BLaER1 (cell line): Measurements from ENCODE around the gene COTL1.

Source experiments
- H3K27ac ChIP-seq: shearing (Covaris generic); formaldehyde crosslinking; 2 replicates; pipeline ENCODE4 v1.8.1; 2022
- H3K27me3 ChIP-seq: shearing (Covaris generic); formaldehyde crosslinking; 2 replicates; pipeline ENCODE4 v1.8.1; 2022
- H3K36me3 ChIP-seq: shearing (Covaris generic); formaldehyde crosslinking; 2 replicates; pipeline ENCODE4 v1.8.1; 2022
- H3K4me1 ChIP-seq: shearing (Covaris generic); formaldehyde crosslinking; 2 replicates; pipeline ENCODE4 v1.8.1; 2022
- H3K4me2 ChIP-seq: shearing (Covaris generic); formaldehyde crosslinking; 2 replicates; pipeline ENCODE4 v1.8.1; 2022
- H3K4me3 ChIP-seq: shearing (Covaris generic); formaldehyde crosslinking; 2 replicates; pipeline ENCODE4 v1.8.1; 2022
- H3K9ac ChIP-seq: shearing (Covaris generic); formaldehyde crosslinking; 2 replicates; pipeline ENCODE4 v1.8.1; 2022
- H3K9me3 ChIP-seq: shearing (Covaris generic); formaldehyde crosslinking; 2 replicates; pipeline ENCODE4 v1.8.1; 2022
- H4K20me1 ChIP-seq: shearing (Covaris generic); formaldehyde crosslinking; 2 replicates; pipeline ENCODE4 v1.8.1; 2022
- Cebpa-rat ChIP-seq: shearing (Covaris generic); IDR thresholded peaks from 2 replicates; pipeline ENCODE4 v1.8.1; 2022

COTL1 gene

GRCh38 chr16:84557504-84557903 is 60.4 kb downstream of the COTL1 start:
- H3K9me3 ChIP-seq: no peaks in the 10 kb centered on the region

GRCh38 chr16:84557059-84557458 is 60.8 kb downstream of the COTL1 start:
- no peak overlapping the region for H3K4me3 ChIP-seq
- peaks cover 38% of the 10 kb centered on the region for H3K4me1 ChIP-seq
- H4K20me1 ChIP-seq: no peaks in the 10 kb centered on the region
- H3K27me3 ChIP-seq: no peaks in the 10 kb centered on the region
- no peak overlapping the region for H3K4me2 ChIP-seq
- no peaks in the 10 kb centered on the region for H3K36me3 ChIP-seq
- no peak overlapping the region for H3K27ac ChIP-seq
- no peak overlapping the region for H3K9ac ChIP-seq
- no peaks in the 10 kb centered on the region for H3K9me3 ChIP-seq
- TF ChIP-seq Cebpa-rat: no peak

More at GRCh38 chr16:84557504-84557903, 60.4 kb downstream of the COTL1 start:
- H4K20me1 ChIP-seq: no peaks in the 10 kb centered on the region
- peaks cover 39% of the 10 kb centered on the region for H3K4me1 ChIP-seq
- no peak overlapping the region for H3K4me2 ChIP-seq
- H3K36me3 ChIP-seq: no peaks in the 10 kb centered on the region
- H3K27ac ChIP-seq: no peak overlapping the region
- no peak overlapping the region for H3K4me3 ChIP-seq
- H3K27me3 ChIP-seq: no peaks in the 10 kb centered on the region
- no peak overlapping the region for H3K9ac ChIP-seq
- no peak for TF ChIP-seq Cebpa-rat

GRCh38 chr16:84555418-84556196 is 62.3 kb downstream of the COTL1 start:
- H3K36me3 ChIP-seq: no peaks in the 10 kb centered on the region
- H3K4me2 ChIP-seq: peak overlapping the region; percentile 29; the same call in 1 of the 2 replicates
- no peaks in the 10 kb centered on the region for H3K27me3 ChIP-seq
- no peak overlapping the region for H3K4me3 ChIP-seq
- H3K27ac ChIP-seq: no peak overlapping the region
- peaks cover 33% of the 10 kb centered on the region for H3K4me1 ChIP-seq
- no peak overlapping the region for H3K9ac ChIP-seq
- no peaks in the 10 kb centered on the region for H3K9me3 ChIP-seq
- no peak for TF ChIP-seq Cebpa-rat
- H4K20me1 ChIP-seq: no peaks in the 10 kb centered on the region

- H3K4me3 ChIP-seq: no peak overlapping the region
- H3K9me3 ChIP-seq: no peaks in the 10 kb centered on the region
- H3K27me3 ChIP-seq: no peaks in the 10 kb centered on the region
- peaks cover 40% of the 10 kb centered on the region for H3K4me1 ChIP-seq
- H3K36me3 ChIP-seq: no peaks in the 10 kb centered on the region
- H4K20me1 ChIP-seq: no peaks in the 10 kb centered on the region
- H3K27ac ChIP-seq: no peak overlapping the region
- TF ChIP-seq Cebpa-rat: no peak
- H3K4me2 ChIP-seq: peak overlapping the region; percentile 73
- H3K9ac ChIP-seq: no peak overlapping the region
Measured at GRCh38 chr16:84554627-84555328, 63.1 kb downstream of the COTL1 start.

- Histone ChIP-seq H3K27me3 (no peaks in the 10 kb centered on the region), H3K27ac (no peak overlapping the region)
Measured at GRCh38 chr16:84553873-84554399, 63.9 kb downstream of the COTL1 start.

GRCh38 chr16:84552135-84552534 is 65.7 kb downstream of the COTL1 start:
- Histone ChIP-seq H3K4me1 (peaks cover 62% of the 10 kb centered on the region), H3K4me2 (no peak overlapping the region), H3K36me3 (no peaks in the 10 kb centered on the region), H3K27me3 (no peaks in the 10 kb centered on the region), H3K27ac (no peak overlapping the region), H3K4me3 (no peak overlapping the region), H4K20me1 (no peaks in the 10 kb centered on the region), H3K9me3 (no peaks in the 10 kb centered on the region), H3K9ac (no peak overlapping the region)
- TF ChIP-seq Cebpa-rat: no peak

More at GRCh38 chr16:84553873-84554399, 63.9 kb downstream of the COTL1 start:
- Histone ChIP-seq H3K9ac (no peak overlapping the region), H3K4me3 (no peak overlapping the region), H3K4me1 (peaks cover 48% of the 10 kb centered on the region), H3K4me2 (peak overlapping the region; percentile 73), H3K36me3 (no peaks in the 10 kb centered on the region), H4K20me1 (no peaks in the 10 kb centered on the region), H3K9me3 (no peaks in the 10 kb centered on the region)
- no peak for TF ChIP-seq Cebpa-rat

GRCh38 chr16:84550096-84550495 is 67.8 kb downstream of the COTL1 start:
- Histone ChIP-seq H3K27ac (no peak overlapping the region), H3K27me3 (no peaks in the 10 kb centered on the region), H3K9ac (no peak overlapping the region; the same call in 1 of the 2 replicates), H4K20me1 (no peaks in the 10 kb centered on the region), H3K36me3 (no peaks in the 10 kb centered on the region), H3K4me3 (no peak overlapping the region), H3K4me1 (peaks cover 74% of the 10 kb centered on the region), H3K9me3 (no peaks in the 10 kb centered on the region), H3K4me2 (peak overlapping the region; percentile 79)
- TF ChIP-seq Cebpa-rat: no peak

GRCh38 chr16:84548971-84549844 is 68.7 kb downstream of the COTL1 start:
- no peaks in the 10 kb centered on the region for H3K36me3 ChIP-seq
- H3K4me2 ChIP-seq: peak overlapping the region; percentile 79
- H3K27me3 ChIP-seq: peaks cover 5% of the 10 kb centered on the region
- H3K27ac ChIP-seq: peak overlapping the region; percentile 75
- TF ChIP-seq Cebpa-rat: no peak
- H3K4me1 ChIP-seq: peaks cover 79% of the 10 kb centered on the region
- H3K9ac ChIP-seq: peak overlapping the region; percentile 61
- H3K4me3 ChIP-seq: no peak overlapping the region
- H4K20me1 ChIP-seq: no peaks in the 10 kb centered on the region
- no peaks in the 10 kb centered on the region for H3K9me3 ChIP-seq

GRCh38 chr16:84548508-84548907 is 69.4 kb downstream of the COTL1 start:
- no peak overlapping the region for H3K9ac ChIP-seq
- H3K27me3 ChIP-seq: peaks cover 5% of the 10 kb centered on the region
- H4K20me1 ChIP-seq: no peaks in the 10 kb centered on the region
- no peak for TF ChIP-seq Cebpa-rat
- H3K4me1 ChIP-seq: peaks cover 79% of the 10 kb centered on the region
- H3K9me3 ChIP-seq: no peaks in the 10 kb centered on the region
- no peak overlapping the region for H3K4me3 ChIP-seq
- peak overlapping the region; percentile 75; the same call in 1 of the 2 replicates for H3K27ac ChIP-seq
- no peaks in the 10 kb centered on the region for H3K36me3 ChIP-seq
- H3K4me2 ChIP-seq: peak overlapping the region; percentile 79
